WTC11 (cell line): ENCODE measurements around the gene NOX5. TPM values are rescaled to one million over a fixed set of nuclear protein-coding genes. Genes with fewer than 3 reads are reported as not detected.

Experiments
- CBFB ChIP-seq: sonication (generic); formaldehyde crosslinking; IDR thresholded peaks from 2 replicates; pipeline ENCODE4 v1.8.1; 2022; ENCODE audit warnings: mild to moderate bottlenecking, low read depth, missing genetic modification reagents
- FOXP1 ChIP-seq: sonication (generic); formaldehyde crosslinking; IDR thresholded peaks from 2 replicates; pipeline ENCODE4 v1.8.0; 2022; ENCODE audit warnings: missing genetic modification reagents, mild to moderate bottlenecking, moderate library complexity, borderline replicate concordance
- KAT7 ChIP-seq: sonication (generic); formaldehyde crosslinking; IDR thresholded peaks from 2 replicates; pipeline ENCODE4 v1.8.1; 2023; ENCODE audit warnings: missing genetic modification reagents, mild to moderate bottlenecking, borderline replicate concordance
- MYBL2 ChIP-seq: sonication (generic); formaldehyde crosslinking; IDR thresholded peaks from 2 replicates; pipeline ENCODE4 v1.8.1; 2023; ENCODE audit warnings: mild to moderate bottlenecking, moderate library complexity, missing genetic modification reagents
- PRRX2 ChIP-seq: fragments of 250-450 bp; sonication (Bioruptor Pico); IDR thresholded peaks from 2 replicates; pipeline ENCODE4 v1.8.0; 2021; ENCODE audit warnings: mild to moderate bottlenecking
- SP1 ChIP-seq: sonication (generic); formaldehyde crosslinking; conservative IDR thresholded peaks from 2 replicates; pipeline ENCODE4 v1.8.1; 2022; ENCODE audit warnings: missing genetic modification reagents
- TEAD1 ChIP-seq: sonication (generic); formaldehyde crosslinking; IDR thresholded peaks from 2 replicates; pipeline ENCODE4 v1.8.0; 2022; ENCODE audit warnings: mild to moderate bottlenecking, missing genetic modification reagents
- ZBTB21 ChIP-seq: sonication (generic); formaldehyde crosslinking; IDR thresholded peaks from 2 replicates; pipeline ENCODE4 v1.8.1; 2023; ENCODE audit warnings: mild to moderate bottlenecking, missing genetic modification reagents, borderline replicate concordance
- ZNF423 ChIP-seq: fragments of 250-450 bp; sonication (Bioruptor Pico); IDR thresholded peaks from 2 replicates; pipeline ENCODE4 v2.1.2; 2022; ENCODE audit warnings: mild to moderate bottlenecking, moderate library complexity
- total RNA-seq: library from RNA; stranded (reverse); gene quantifications from 3 replicates; pipeline ENCODE4 v1.2.3, GENCODE V29; 2021
- TF ChIP-seq, protein P1 (sequence below): sonication (generic); formaldehyde crosslinking; IDR thresholded peaks from 2 replicates; pipeline ENCODE4 v1.8.0; 2022; ENCODE audit warnings: missing genetic modification reagents
- TF ChIP-seq, protein P2 (sequence below): fragments of 250-450 bp; sonication (Bioruptor Pico); IDR thresholded peaks from 2 replicates; pipeline ENCODE4 v1.8.0; 2021; ENCODE audit warnings: mild to moderate bottlenecking
- TF ChIP-seq, protein P3 (sequence below): sonication (generic); formaldehyde crosslinking; IDR thresholded peaks from 2 replicates; pipeline ENCODE4 v1.8.1; 2022; ENCODE audit warnings: mild to moderate bottlenecking, missing genetic modification reagents, moderate library complexity, borderline replicate concordance
- TF ChIP-seq, protein P4 (sequence below): sonication (generic); formaldehyde crosslinking; IDR thresholded peaks from 2 replicates; pipeline ENCODE4 v1.8.1; 2023; ENCODE audit warnings: mild to moderate bottlenecking, missing genetic modification reagents, borderline replicate concordance
- TF ChIP-seq, protein P5 (sequence below): sonication (generic); formaldehyde crosslinking; IDR thresholded peaks from 2 replicates; pipeline ENCODE4 v1.8.1; 2023; ENCODE audit warnings: mild to moderate bottlenecking, moderate library complexity, missing genetic modification reagents
- TF ChIP-seq, protein P6 (sequence below): sonication (generic); formaldehyde crosslinking; IDR thresholded peaks from 2 replicates; pipeline ENCODE4 v1.8.0; 2022; ENCODE audit warnings: mild to moderate bottlenecking, missing genetic modification reagents

NOX5 gene
- total RNA-seq, 1 experiment from 2014 or later = not detected

DNA sequence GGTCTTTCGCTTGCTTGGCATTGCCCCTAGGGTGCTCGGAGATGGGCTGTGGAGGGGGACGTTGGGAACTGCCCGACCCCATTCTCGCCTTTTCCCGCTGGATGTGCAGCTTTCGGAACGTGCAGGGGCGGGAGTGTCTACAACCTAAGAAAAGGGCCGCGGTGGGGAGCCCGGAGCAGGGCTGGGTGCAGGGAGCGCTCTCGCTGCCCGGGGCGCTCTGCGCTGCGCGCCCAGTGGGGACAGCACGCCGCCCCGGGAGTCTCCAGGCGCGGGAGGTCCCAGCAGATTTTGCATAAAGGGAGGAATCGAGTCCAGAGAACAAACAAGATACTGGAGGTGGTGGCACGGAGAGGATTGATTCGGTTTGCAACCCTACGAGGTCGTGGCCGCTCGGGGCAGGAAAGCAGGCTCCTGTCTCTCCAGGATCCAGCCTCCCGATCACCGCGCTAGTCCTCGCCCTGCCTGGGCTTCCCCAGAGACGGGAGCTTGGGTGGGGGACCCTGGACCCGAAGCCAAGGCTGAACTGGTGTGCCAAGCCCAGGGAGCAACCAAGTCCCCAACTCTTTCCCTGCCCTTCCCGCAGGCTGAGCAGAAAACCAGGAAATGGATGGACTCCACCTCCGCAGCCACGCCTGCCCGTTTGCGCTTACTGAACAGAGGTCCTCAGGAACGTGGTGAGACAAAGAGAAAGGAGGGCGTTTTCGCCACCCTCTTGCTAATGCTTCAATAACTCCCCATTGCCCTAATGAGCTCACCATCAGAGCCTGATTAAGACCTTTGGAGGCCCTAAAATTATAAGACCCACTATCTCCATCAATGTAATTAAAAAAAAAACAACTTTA lies 59.7 kb downstream of the NOX5 start (continued):
- TF ChIP-seq, protein P1, sequence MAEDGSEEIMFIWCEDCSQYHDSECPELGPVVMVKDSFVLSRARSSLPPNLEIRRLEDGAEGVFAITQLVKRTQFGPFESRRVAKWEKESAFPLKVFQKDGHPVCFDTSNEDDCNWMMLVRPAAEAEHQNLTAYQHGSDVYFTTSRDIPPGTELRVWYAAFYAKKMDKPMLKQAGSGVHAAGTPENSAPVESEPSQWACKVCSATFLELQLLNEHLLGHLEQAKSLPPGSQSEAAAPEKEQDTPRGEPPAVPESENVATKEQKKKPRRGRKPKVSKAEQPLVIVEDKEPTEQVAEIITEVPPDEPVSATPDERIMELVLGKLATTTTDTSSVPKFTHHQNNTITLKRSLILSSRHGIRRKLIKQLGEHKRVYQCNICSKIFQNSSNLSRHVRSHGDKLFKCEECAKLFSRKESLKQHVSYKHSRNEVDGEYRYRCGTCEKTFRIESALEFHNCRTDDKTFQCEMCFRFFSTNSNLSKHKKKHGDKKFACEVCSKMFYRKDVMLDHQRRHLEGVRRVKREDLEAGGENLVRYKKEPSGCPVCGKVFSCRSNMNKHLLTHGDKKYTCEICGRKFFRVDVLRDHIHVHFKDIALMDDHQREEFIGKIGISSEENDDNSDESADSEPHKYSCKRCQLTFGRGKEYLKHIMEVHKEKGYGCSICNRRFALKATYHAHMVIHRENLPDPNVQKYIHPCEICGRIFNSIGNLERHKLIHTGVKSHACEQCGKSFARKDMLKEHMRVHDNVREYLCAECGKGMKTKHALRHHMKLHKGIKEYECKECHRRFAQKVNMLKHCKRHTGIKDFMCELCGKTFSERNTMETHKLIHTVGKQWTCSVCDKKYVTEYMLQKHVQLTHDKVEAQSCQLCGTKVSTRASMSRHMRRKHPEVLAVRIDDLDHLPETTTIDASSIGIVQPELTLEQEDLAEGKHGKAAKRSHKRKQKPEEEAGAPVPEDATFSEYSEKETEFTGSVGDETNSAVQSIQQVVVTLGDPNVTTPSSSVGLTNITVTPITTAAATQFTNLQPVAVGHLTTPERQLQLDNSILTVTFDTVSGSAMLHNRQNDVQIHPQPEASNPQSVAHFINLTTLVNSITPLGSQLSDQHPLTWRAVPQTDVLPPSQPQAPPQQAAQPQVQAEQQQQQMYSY (CRISPR knock-in tag) = peak; percentile 97
- TF ChIP-seq, protein P2, sequence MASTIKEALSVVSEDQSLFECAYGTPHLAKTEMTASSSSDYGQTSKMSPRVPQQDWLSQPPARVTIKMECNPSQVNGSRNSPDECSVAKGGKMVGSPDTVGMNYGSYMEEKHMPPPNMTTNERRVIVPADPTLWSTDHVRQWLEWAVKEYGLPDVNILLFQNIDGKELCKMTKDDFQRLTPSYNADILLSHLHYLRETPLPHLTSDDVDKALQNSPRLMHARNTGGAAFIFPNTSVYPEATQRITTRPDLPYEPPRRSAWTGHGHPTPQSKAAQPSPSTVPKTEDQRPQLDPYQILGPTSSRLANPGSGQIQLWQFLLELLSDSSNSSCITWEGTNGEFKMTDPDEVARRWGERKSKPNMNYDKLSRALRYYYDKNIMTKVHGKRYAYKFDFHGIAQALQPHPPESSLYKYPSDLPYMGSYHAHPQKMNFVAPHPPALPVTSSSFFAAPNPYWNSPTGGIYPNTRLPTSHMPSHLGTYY (CRISPR knock-in tag) = no peak
- TF ChIP-seq ZBTB21 (CRISPR knock-in tag) (0 out of 2 replicates have a peak, but pooled peaks have one; percentile 25), FOXP1 (CRISPR knock-in tag) (peak; percentile 69; the same call in 1 of the 2 replicates), TEAD1 (no peak), ZNF423 (CRISPR knock-in tag) (peak; percentile 72), CBFB (CRISPR knock-in tag) (peak; percentile 58; the same call in 1 of the 2 replicates), PRRX2 (CRISPR knock-in tag) (no peak), KAT7 (CRISPR knock-in tag) (no peak; the same call in 1 of the 2 replicates), MYBL2 (peak; percentile 70; the same call in 1 of the 2 replicates), SP1 (CRISPR knock-in tag) (peak; percentile 45; the same call in 1 of the 2 replicates)
- TF ChIP-seq, protein P3, sequence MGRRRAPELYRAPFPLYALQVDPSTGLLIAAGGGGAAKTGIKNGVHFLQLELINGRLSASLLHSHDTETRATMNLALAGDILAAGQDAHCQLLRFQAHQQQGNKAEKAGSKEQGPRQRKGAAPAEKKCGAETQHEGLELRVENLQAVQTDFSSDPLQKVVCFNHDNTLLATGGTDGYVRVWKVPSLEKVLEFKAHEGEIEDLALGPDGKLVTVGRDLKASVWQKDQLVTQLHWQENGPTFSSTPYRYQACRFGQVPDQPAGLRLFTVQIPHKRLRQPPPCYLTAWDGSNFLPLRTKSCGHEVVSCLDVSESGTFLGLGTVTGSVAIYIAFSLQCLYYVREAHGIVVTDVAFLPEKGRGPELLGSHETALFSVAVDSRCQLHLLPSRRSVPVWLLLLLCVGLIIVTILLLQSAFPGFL (CRISPR knock-in tag) = no peak
- TF ChIP-seq, protein P4, sequence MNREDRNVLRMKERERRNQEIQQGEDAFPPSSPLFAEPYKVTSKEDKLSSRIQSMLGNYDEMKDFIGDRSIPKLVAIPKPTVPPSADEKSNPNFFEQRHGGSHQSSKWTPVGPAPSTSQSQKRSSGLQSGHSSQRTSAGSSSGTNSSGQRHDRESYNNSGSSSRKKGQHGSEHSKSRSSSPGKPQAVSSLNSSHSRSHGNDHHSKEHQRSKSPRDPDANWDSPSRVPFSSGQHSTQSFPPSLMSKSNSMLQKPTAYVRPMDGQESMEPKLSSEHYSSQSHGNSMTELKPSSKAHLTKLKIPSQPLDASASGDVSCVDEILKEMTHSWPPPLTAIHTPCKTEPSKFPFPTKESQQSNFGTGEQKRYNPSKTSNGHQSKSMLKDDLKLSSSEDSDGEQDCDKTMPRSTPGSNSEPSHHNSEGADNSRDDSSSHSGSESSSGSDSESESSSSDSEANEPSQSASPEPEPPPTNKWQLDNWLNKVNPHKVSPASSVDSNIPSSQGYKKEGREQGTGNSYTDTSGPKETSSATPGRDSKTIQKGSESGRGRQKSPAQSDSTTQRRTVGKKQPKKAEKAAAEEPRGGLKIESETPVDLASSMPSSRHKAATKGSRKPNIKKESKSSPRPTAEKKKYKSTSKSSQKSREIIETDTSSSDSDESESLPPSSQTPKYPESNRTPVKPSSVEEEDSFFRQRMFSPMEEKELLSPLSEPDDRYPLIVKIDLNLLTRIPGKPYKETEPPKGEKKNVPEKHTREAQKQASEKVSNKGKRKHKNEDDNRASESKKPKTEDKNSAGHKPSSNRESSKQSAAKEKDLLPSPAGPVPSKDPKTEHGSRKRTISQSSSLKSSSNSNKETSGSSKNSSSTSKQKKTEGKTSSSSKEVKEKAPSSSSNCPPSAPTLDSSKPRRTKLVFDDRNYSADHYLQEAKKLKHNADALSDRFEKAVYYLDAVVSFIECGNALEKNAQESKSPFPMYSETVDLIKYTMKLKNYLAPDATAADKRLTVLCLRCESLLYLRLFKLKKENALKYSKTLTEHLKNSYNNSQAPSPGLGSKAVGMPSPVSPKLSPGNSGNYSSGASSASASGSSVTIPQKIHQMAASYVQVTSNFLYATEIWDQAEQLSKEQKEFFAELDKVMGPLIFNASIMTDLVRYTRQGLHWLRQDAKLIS (CRISPR knock-in tag) = no peak
- TF ChIP-seq, protein P5, sequence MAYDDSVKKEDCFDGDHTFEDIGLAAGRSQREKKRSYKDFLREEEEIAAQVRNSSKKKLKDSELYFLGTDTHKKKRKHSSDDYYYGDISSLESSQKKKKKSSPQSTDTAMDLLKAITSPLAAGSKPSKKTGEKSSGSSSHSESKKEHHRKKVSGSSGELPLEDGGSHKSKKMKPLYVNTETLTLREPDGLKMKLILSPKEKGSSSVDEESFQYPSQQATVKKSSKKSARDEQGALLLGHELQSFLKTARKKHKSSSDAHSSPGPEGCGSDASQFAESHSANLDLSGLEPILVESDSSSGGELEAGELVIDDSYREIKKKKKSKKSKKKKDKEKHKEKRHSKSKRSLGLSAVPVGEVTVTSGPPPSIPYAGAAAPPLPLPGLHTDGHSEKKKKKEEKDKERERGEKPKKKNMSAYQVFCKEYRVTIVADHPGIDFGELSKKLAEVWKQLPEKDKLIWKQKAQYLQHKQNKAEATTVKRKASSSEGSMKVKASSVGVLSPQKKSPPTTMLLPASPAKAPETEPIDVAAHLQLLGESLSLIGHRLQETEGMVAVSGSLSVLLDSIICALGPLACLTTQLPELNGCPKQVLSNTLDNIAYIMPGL (CRISPR knock-in tag) = peak; percentile 52; the same call in 1 of the 2 replicates
- TF ChIP-seq, protein P6, sequence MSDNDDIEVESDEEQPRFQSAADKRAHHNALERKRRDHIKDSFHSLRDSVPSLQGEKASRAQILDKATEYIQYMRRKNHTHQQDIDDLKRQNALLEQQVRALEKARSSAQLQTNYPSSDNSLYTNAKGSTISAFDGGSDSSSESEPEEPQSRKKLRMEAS = peak; percentile 64
